ENCODE data around the gene CPXM1. TPM values are rescaled to one million over a fixed set of nuclear protein-coding genes. Genes with fewer than 3 reads are reported as not detected.
A peak's percentile ranks its signal among the peaks of the same experiment; 100 is the strongest.

Gene CPXM1
- total and polyA plus RNA-seq, 8 donors = 0.28 to 10.6 (median 2.0) TPM

GRCh38 chr20:2817891-2818595, 17.6 kb upstream of the CPXM1 start:
- Histone ChIP-seq H3K36me3 (no peaks in the 10 kb centered on the region), H3K4me1 (no peaks in the 10 kb centered on the region), H3K27ac (no peak overlapping the region), H3K9me3 (no peaks in the 10 kb centered on the region), H3K4me3 (no peak overlapping the region), H3K27me3 (no peaks in the 10 kb centered on the region)
- intact Hi-C loops (cut with DNase I) = no loop called here
- 71 to 77% methylated on average over 7 of the region's 7 CpGs for WGBS, 2 donors
- ATAC-seq = no peak
- DNase-seq = no peak
- FAIRE-seq = no peak
- TF ChIP-seq CTCF (IDR thresholded peaks at IDR 0.05) = no peak

- WGBS, 2 donors = 88 to 95% methylated on average over 2 of the region's 2 CpGs
- Histone ChIP-seq H3K4me3 (no peak overlapping the region), H3K27ac (no peak overlapping the region), H3K9me3 (no peaks in the 10 kb centered on the region), H3K4me1 (no peaks in the 10 kb centered on the region), H3K36me3 (no peaks in the 10 kb centered on the region), H3K27me3 (peaks cover 0 to 2% (median 0%) of the 10 kb centered on the region in 4 donors)
- DNase-seq (no peak), FAIRE-seq (no peak), ATAC-seq (no peak)
- no peak for TF ChIP-seq CTCF (IDR thresholded peaks at IDR 0.05)
- intact Hi-C loops (cut with DNase I) = no loop called here
Measured at GRCh38 chr20:2817341-2817726, 16.9 kb upstream of the CPXM1 start.

- no peak for FAIRE-seq
- peaks cover 0 to 7% (median 0%) of the 10 kb centered on the region in 4 donors for H3K27me3 ChIP-seq
- no peak overlapping the region for H3K27ac ChIP-seq
- no peaks in the 10 kb centered on the region for H3K4me1 ChIP-seq
- ATAC-seq = no peak
- 64 to 70% methylated on average over 20 of the region's 20 CpGs for WGBS, 2 donors
- H3K9me3 ChIP-seq = no peaks in the 10 kb centered on the region
- no peak for TF ChIP-seq CTCF (IDR thresholded peaks at IDR 0.05)
- DNase-seq = peak in 1 of 6 donors; percentile 62
- intact Hi-C loops (cut with DNase I) = no loop called here
- no peaks in the 10 kb centered on the region for H3K36me3 ChIP-seq
- H3K4me3 ChIP-seq = no peak overlapping the region
Measured at GRCh38 chr20:2816583-2817340, 16.3 kb upstream of the CPXM1 start.

GRCh38 chr20:2816030-2816582, 15.7 kb upstream of the CPXM1 start, which contains the start of gene TMEM239:
Gene TMEM239 (plus strand): TSS chr20:2816364. CDS start chr20:2816555, 191 bp downstream.
- 59 to 73% methylated on average over 10 of the region's 10 CpGs for WGBS, 2 donors
- FAIRE-seq = no peak
- no peak within 1 kb of the TSS for H3K27ac ChIP-seq
- no peaks in the 10 kb centered on the region for H3K4me1 ChIP-seq
- no peaks in the 10 kb centered on the region for H3K36me3 ChIP-seq
- ATAC-seq = no peak
- DNase-seq = peak in 1 of 6 donors; percentile 45
- TF ChIP-seq CTCF (IDR thresholded peaks at IDR 0.05) = no peak
- H3K27me3 ChIP-seq = peaks cover 0 to 11% (median 0%) of the 10 kb centered on the region in 4 donors
- no peak within 1 kb of the TSS for H3K4me3 ChIP-seq
- intact Hi-C loops (cut with DNase I) = no loop called here
- no peaks in the 10 kb centered on the region for H3K9me3 ChIP-seq
